ENCODE results near the gene NPC2.

GRCh38 chr14:74434294-74434693 lies 58.8 kb downstream of the NPC2 start:
- no peak for TF ChIP-seq CTCF (IDR thresholded peaks at IDR 0.05)
- no peak for TF ChIP-seq POLR2A (IDR thresholded peaks at IDR 0.05)
- no peak for TF ChIP-seq EP300 (IDR thresholded peaks at IDR 0.05)

Measured in sigmoid colon (tissue), 4 donors.